H1 (cell line): Measurements from ENCODE around the gene UBE2B. TPM values are rescaled to one million over a fixed set of nuclear protein-coding genes. Genes with fewer than 3 reads are reported as not detected.
"Not testable (repeated sequence)": the region's sequence is repeated elsewhere in the genome, so short reads cannot be mapped to it uniquely, and the experiment has no call there.

Experiments used
- CTCF ChIA-PET: fragments of 300-600 bp; sonication (Branson Sonifier 250); formaldehyde crosslinking; loops from one replicate; lab custom pipeline; 2021; ENCODE audit not compliant: partially characterized antibody; lab: Charles Lee
- POLR2A ChIA-PET: fragments of 300-600 bp; sonication (Branson Sonifier 250); formaldehyde crosslinking; loops from one replicate; lab custom pipeline; 2021; ENCODE audit warnings: inconsistent platforms; ENCODE audit not compliant: partially characterized antibody; lab: Charles Lee
- DNase-seq, 2 experiments: peaks; one replicate each; pipeline versions ENCODE4 v3.0.0 to v3.0.0-alpha.2; 2010 to 2022; ENCODE audit warnings: low spot score in 2 of 2, low read depth in 1 of 2, mixed read lengths in 1 of 2
- FAIRE-seq: peaks from 2 replicates; lab custom pipeline; 2011; peaks lifted over from hg19 to GRCh38; lab: Jason Lieb, UNC
- H2AFZ ChIP-seq: 2 replicates; pipeline ENCODE4 v1.8.1; 2012; ENCODE audit warnings: low read length, inconsistent platforms
- H2AK5ac ChIP-seq: 2 replicates; pipeline ENCODE4 v1.6.1; 2013; ENCODE audit warnings: low read depth, low read length
- H2BK120ac ChIP-seq: replicated peaks from 2 replicates; pipeline ENCODE3; 2013; ENCODE audit warnings: low read depth, low read length, inconsistent platforms
- H2BK12ac ChIP-seq: 2 replicates; pipeline ENCODE4 v1.6.1; 2013; ENCODE audit warnings: low read depth, low read length
- H2BK15ac ChIP-seq: 2 replicates; pipeline ENCODE4 v1.6.1; 2013; ENCODE audit warnings: low read length
- H2BK20ac ChIP-seq: 2 replicates; pipeline ENCODE4 v1.6.1; 2013; ENCODE audit warnings: low read length
- H2BK5ac ChIP-seq: 2 replicates; pipeline ENCODE4 v1.6.1; 2013; ENCODE audit warnings: low read depth, low read length
- H3K14ac ChIP-seq: 2 replicates; pipeline ENCODE4 v1.6.1; 2013; ENCODE audit warnings: inconsistent platforms; ENCODE audit not compliant: insufficient read length
- H3K18ac ChIP-seq: 2 replicates; pipeline ENCODE4 v1.6.1; 2013; ENCODE audit warnings: low read length; ENCODE audit errors: extremely low read depth
- H3K23ac ChIP-seq: 2 replicates; pipeline ENCODE4 v1.6.1; 2013; ENCODE audit warnings: inconsistent platforms; ENCODE audit not compliant: insufficient read length
- H3K23me2 ChIP-seq: 2 replicates; pipeline ENCODE4 v1.6.1; 2013; ENCODE audit warnings: low read depth, low read length
- H3K27ac ChIP-seq: 2 replicates; pipeline ENCODE4 v1.6.1; 2011; ENCODE audit warnings: low read depth, low read length, inconsistent platforms
- H3K27me3 ChIP-seq, 4 experiments: replicated peaks in 1 of 4; 1 replicate in 1 of 4; 2 replicates in 3 of 4; pipeline versions ENCODE4 v1.6.1 to v1.8.1; 2011 to 2013; ENCODE audit warnings: low read length in 3 of 4, mild to moderate bottlenecking in 3 of 4, inconsistent platforms in 2 of 4, mixed read lengths in 2 of 4, moderate library complexity in 1 of 4; ENCODE audit not compliant: control insufficient read depth in 3 of 4, insufficient read depth in 3 of 4; ENCODE audit errors: extremely low read depth in 1 of 4
- H3K36me3 ChIP-seq, 4 experiments: 2 replicates each; pipeline versions ENCODE4 v1.6.1 to v1.8.1; 2011 to 2013; ENCODE audit warnings: mild to moderate bottlenecking in 4 of 4, low read length in 3 of 4, moderate library complexity in 2 of 4, control low read depth in 1 of 4, inconsistent platforms in 1 of 4; ENCODE audit not compliant: insufficient read depth in 4 of 4, control insufficient read depth in 2 of 4
- H3K4ac ChIP-seq: replicated peaks from 2 replicates; pipeline ENCODE3; 2013; ENCODE audit warnings: low read length, low read depth, mixed read lengths, inconsistent platforms; ENCODE audit not compliant: insufficient read length
- H3K4me1 ChIP-seq, 4 experiments: replicated peaks in 1 of 4; 1 replicate in 1 of 4; 2 replicates in 3 of 4; pipeline versions ENCODE4 v1.6.1 to v1.8.1; 2011 to 2013; ENCODE audit warnings: low read length in 3 of 4, inconsistent platforms in 2 of 4, mixed read lengths in 1 of 4; ENCODE audit not compliant: insufficient read depth in 4 of 4, control insufficient read depth in 3 of 4
- H3K4me2 ChIP-seq, 2 experiments: 2 replicates each; pipeline versions ENCODE4 v1.6.1 to v1.8.1; 2011 to 2013; ENCODE audit warnings: low read depth in 2 of 2, low read length in 2 of 2, control low read depth in 1 of 2, inconsistent platforms in 1 of 2, mild to moderate bottlenecking in 1 of 2; ENCODE audit not compliant: insufficient read depth in 1 of 2
- H3K4me3 ChIP-seq, 4 experiments: fragments of 200-600, 300-600 bp in 1 of 4; sonication (generic), shearing (Covaris generic), sonication (Bioruptor Twin) in 1 of 4; 2 replicates each; pipeline versions ENCODE4 v1.5.1 to v1.8.1; 2011 to 2016; ENCODE audit warnings: low read length in 4 of 4, low read depth in 3 of 4, control low read depth in 2 of 4, inconsistent platforms in 2 of 4, mild to moderate bottlenecking in 2 of 4, mixed read lengths in 1 of 4, moderate library complexity in 1 of 4; ENCODE audit not compliant: insufficient read depth in 2 of 4; ENCODE audit errors: extremely low read depth in 1 of 4
- H3K56ac ChIP-seq: replicated peaks from 2 replicates; pipeline ENCODE3; 2013; ENCODE audit warnings: low read depth, mild to moderate bottlenecking, mixed read lengths, low read length, inconsistent platforms; ENCODE audit not compliant: insufficient read length
- H3K79me1 ChIP-seq: 2 replicates; pipeline ENCODE4 v1.6.1; 2013; ENCODE audit warnings: low read depth, low read length, control low read depth
- H3K79me2 ChIP-seq, 2 experiments: 2 replicates each; pipeline versions ENCODE4 v1.6.1 to v1.8.1; 2012 to 2013; ENCODE audit warnings: low read length in 2 of 2, mild to moderate bottlenecking in 2 of 2, inconsistent platforms in 1 of 2; ENCODE audit not compliant: insufficient read depth in 2 of 2, control insufficient read depth in 1 of 2
- H3K9ac ChIP-seq, 4 experiments: replicated peaks in 1 of 4; 1 replicate in 1 of 4; 2 replicates in 3 of 4; pipeline versions ENCODE4 v1.6.1 to v1.8.1; 2011 to 2013; ENCODE audit warnings: low read depth in 3 of 4, low read length in 3 of 4, control low read depth in 2 of 4, mild to moderate bottlenecking in 2 of 4, moderate library complexity in 2 of 4, inconsistent platforms in 1 of 4; ENCODE audit errors: extremely low read depth in 1 of 4
- H3K9me3 ChIP-seq, 2 experiments: 2 replicates each; pipeline versions ENCODE4 v1.6.1 to v1.8.1; 2012 to 2013; ENCODE audit warnings: mild to moderate bottlenecking in 2 of 2, moderate library complexity in 2 of 2, control low read depth in 1 of 2, inconsistent platforms in 1 of 2, low read depth in 1 of 2, low read length in 1 of 2, mixed read lengths in 1 of 2; ENCODE audit not compliant: insufficient read depth in 2 of 2
- H4K20me1 ChIP-seq, 2 experiments: replicated peaks in 1 of 2; 2 replicates each; pipeline versions ENCODE3 to v1.8.1; 2011 to 2013; ENCODE audit warnings: inconsistent platforms in 2 of 2, low read length in 2 of 2, mild to moderate bottlenecking in 1 of 2; ENCODE audit not compliant: insufficient read depth in 2 of 2, control insufficient read depth in 1 of 2
- H4K5ac ChIP-seq: 2 replicates; pipeline ENCODE4 v1.6.1; 2013; ENCODE audit warnings: low read length, low read depth, mixed read lengths, inconsistent platforms; ENCODE audit not compliant: insufficient read length
- H4K8ac ChIP-seq: 2 replicates; pipeline ENCODE4 v1.8.0; 2013; ENCODE audit warnings: mild to moderate bottlenecking, moderate library complexity, low read length, inconsistent platforms; ENCODE audit not compliant: insufficient read depth; ENCODE audit errors: extremely low read depth
- H4K91ac ChIP-seq: replicated peaks from 2 replicates; pipeline ENCODE3; 2013; ENCODE audit warnings: low read length, mixed read lengths, inconsistent platforms; ENCODE audit not compliant: insufficient read length
- TAF1 ChIP-seq: IDR thresholded peaks from 2 replicates; pipeline ENCODE4 v1.6.1; 2011; ENCODE audit warnings: mild to moderate bottlenecking, low read depth, low read length
- WGBS, 2 experiments: shearing (Covaris generic) in 1 of 2; methylation state at CpG; one replicate each; pipeline versions ENCODE4 v1.1.6 to v1.1.7; 2013 to 2015; ENCODE audit warnings: low lambda C conversion rate in 2 of 2, mixed read lengths in 2 of 2, inconsistent platforms in 1 of 2, low coverage in 1 of 2, missing lambda C conversion rate in 1 of 2; ENCODE audit not compliant: insufficient replicate concordance in 2 of 2, insufficient coverage in 1 of 2, insufficient read length in 1 of 2; ENCODE audit errors: extremely low coverage in 1 of 2, missing lambda C conversion rate in 1 of 2; 5-methylcytosine and 5-hydroxymethylcytosine counted together
- polyA plus RNA-seq, 7 experiments: library from polyadenylated mRNA; depleted of rRNA in 3 of 7; stranded (reverse) in 5 of 7; unstranded in 2 of 7; fragments of >200 nt in 5 of 7; fragments of 200-250 nt in 2 of 7; gene quantifications; 1 replicate in 5 of 7; 2 replicates in 1 of 7; 4 replicates in 1 of 7; pipeline versions ENCODE4 v1.2.1 to v1.2.3, GENCODE V29; 2011 to 2013; ENCODE audit warnings: missing spikeins in 2 of 7, mixed read lengths in 2 of 7
- total RNA-seq: library from RNA; stranded (reverse); fragmentation: NEBNext Ultra II Directional; extraction: Animal tissue kit (Norgen Biotek cat#: 25700); gene quantifications from 2 replicates; pipeline ENCODE4 v1.2.1, GENCODE V29; 2021

The UBE2B gene
- total and polyA plus RNA-seq, 2 of the 8 experiments (the other 6 are each of a cell fraction or from before 2014, with no cell fraction given): 15.9 to 46.8 TPM

- H3K79me1 ChIP-seq, FAIRE-seq, H3K79me2 ChIP-seq, POLR2A ChIA-PET, H3K9ac ChIP-seq, H3K23ac ChIP-seq, H3K4ac ChIP-seq, H3K36me3 ChIP-seq, H3K9me3 ChIP-seq, H3K27me3 ChIP-seq, H3K14ac ChIP-seq, CTCF ChIA-PET, H3K23me2 ChIP-seq, H4K8ac ChIP-seq, H4K20me1 ChIP-seq, H3K18ac ChIP-seq, H2AK5ac ChIP-seq, H3K4me1 ChIP-seq, H3K4me2 ChIP-seq, H3K56ac ChIP-seq: not testable (repeated sequence)
- Histone ChIP-seq H2BK5ac (0 out of 2 replicates have a peak overlapping the region, but pooled peaks have one; percentile 79), H3K4me3 (peak overlapping the region in 1 of 4 experiments; percentile 15; a peak in 1 of 8 replicates), H4K5ac (peak overlapping the region; percentile 15), H2BK15ac (0 out of 2 replicates have a peak overlapping the region, but pooled peaks have one; percentile 61), H2BK120ac (peak overlapping the region; percentile 72), H3K27ac (0 out of 2 replicates have a peak overlapping the region, but pooled peaks have one; percentile 43), H2BK12ac (peak overlapping the region; percentile 91), H2AFZ (0 out of 2 replicates have a peak overlapping the region, but pooled peaks have one; percentile 35), H2BK20ac (0 out of 2 replicates have a peak overlapping the region, but pooled peaks have one; percentile 9), H4K91ac (peak overlapping the region; percentile 91)
- DNase-seq: peak in 1 of 2 experiments; percentile 53
- 72% methylated on average over 3 of the region's 3 CpGs; no CpG with 5 or more reads in 1 of the 2 experiments for WGBS, 2 experiments
- TF ChIP-seq TAF1: 0 out of 2 replicates have a peak, but pooled peaks have one; percentile 17
Measured at GRCh38 chr5:134345476-134345875, 25.9 kb upstream of the UBE2B start.
